Left colon (tissue), 2 donors: ENCODE data around the gene PIM3. TPM values are rescaled to one million over a fixed set of nuclear protein-coding genes. Genes with fewer than 3 reads are reported as not detected.

Experiments
- ATAC-seq: fragments of 200-7000 bp; cut with Tn5 transposase; one replicate; pipeline ENCODE4 v1.9.1; 2020; ENCODE audit warnings: mild to moderate bottlenecking, moderate library complexity
- DNase-seq, 2 donors: peaks; one replicate each; pipeline ENCODE4 v3.0.0-alpha.2; 2020
- intact Hi-C, 2 donors: fragments of 100-400 bp; cut with DNase I in 1 of 2; cut with micrococcal nuclease in 1 of 2; formaldehyde crosslinking; loops; one replicate each; pipeline versions ENCODE4 v1.11.2 to v1.14.0; 2022; cut with DNase I, micrococcal nuclease
- microRNA-seq, 2 donors: library from miRNA; unstranded; fragments of <30 nt; microRNA quantifications; one replicate each; pipeline versions ENCODE4 v1.1.0 to v1.2.0, GENCODE V29; 2020
- total RNA-seq, 2 donors: library from RNA; stranded (reverse); fragmentation: NEBNext Ultra II Directional; extraction: Animal tissue kit (Norgen Biotek cat#: 25700); gene quantifications; one replicate each; pipeline ENCODE4 v1.2.1, GENCODE V29; 2021
- donor health status: DM: no; HTN: no; CAD: no.
- donor health status: DM: yes; HTN: yes; CAD: no.

Gene PIM3
- total RNA-seq, 2 donors from 2014 or later: 45.6 to 201 TPM

- DNase-seq (no peak), ATAC-seq (no peak)
- intact Hi-C loops: no loop called here
Measured at GRCh38 chr22:50008151-50009040, 47.8 kb downstream of the PIM3 start.

- no peak for ATAC-seq
- intact Hi-C loops: no loop called here
- no peak for DNase-seq
Measured at GRCh38 chr22:50009251-50009650, 48.7 kb downstream of the PIM3 start.

GRCh38 chr22:50009765-50010675 lies 49.4 kb downstream of the PIM3 start:
- ATAC-seq (no peak), DNase-seq (peak in 1 of 2 donors; percentile 24)
- intact Hi-C loops: no loop called here

GRCh38 chr22:50010676-50011446 lies 50.3 kb downstream of the PIM3 start:
- intact Hi-C loops: no loop called here
- DNase-seq (no peak), ATAC-seq (no peak)

- DNase-seq (no peak), ATAC-seq (peak; percentile 10)
- intact Hi-C loops: no loop called here
Measured at GRCh38 chr22:50011447-50012210, 51.1 kb downstream of the PIM3 start.

- peak; percentile 86 for ATAC-seq
- DNase-seq: peak; percentile 27 to 54
- intact Hi-C loops: no loop called here
Measured at GRCh38 chr22:50012211-50013181, 51.9 kb downstream of the PIM3 start, which contains the start of gene IL17REL. Gene IL17REL, minus strand, starts transcription at chr22:50012765. Its CDS starts 119 bp downstream, at chr22:50012646.

Small RNAs within 50 kb of the gene (microRNA-seq; reads per million reads assigned to microRNA genes)
- gene MIR6821: 0 to 2.7 reads per million in 2 donors

Other genes with a start within 250 kb of the PIM3 start
- 10 to 100 TPM; 32.9 to 34.9 TPM for gene BRD1, start 132.9 kb upstream of the PIM3 start, total RNA-seq
- 10 to 100 TPM; 16.9 to 19.5 TPM for gene ZBED4, start 106.9 kb upstream of the PIM3 start, total RNA-seq
- 10 to 100 TPM; 22.8 to 27.9 TPM for gene ALG12, start 42.3 kb upstream of the PIM3 start, total RNA-seq
- 10 to 100 TPM; 36.7 to 53.8 TPM for gene CRELD2, start 42.1 kb upstream of the PIM3 start, total RNA-seq
- gene IL17REL, start 52.0 kb downstream of the PIM3 start, total RNA-seq: under 1 TPM; 0.17 to 0.31 TPM
- not detected for gene TTLL8, start 97.5 kb downstream of the PIM3 start, total RNA-seq
- gene MLC1, start 124.7 kb downstream of the PIM3 start, total RNA-seq: under 1 TPM in 1 of 2 donors, not detected in 1; 0.14 TPM
- gene MOV10L1, start 129.2 kb downstream of the PIM3 start, total RNA-seq: under 1 TPM in 1 of 2 donors, not detected in 1; 0.70 TPM
- under 1 TPM; 0.09 to 0.14 TPM for gene PANX2, start 210.0 kb downstream of the PIM3 start, total RNA-seq
- gene TRABD, start 225.1 kb downstream of the PIM3 start, total RNA-seq: 10 to 100 TPM; 46.4 to 63.5 TPM
- 10 to 100 TPM; 21.9 to 29.6 TPM for gene SELENOO, start 240.2 kb downstream of the PIM3 start, total RNA-seq